ENCODE data around the gene ST3GAL3.

The ST3GAL3 gene

DNA sequence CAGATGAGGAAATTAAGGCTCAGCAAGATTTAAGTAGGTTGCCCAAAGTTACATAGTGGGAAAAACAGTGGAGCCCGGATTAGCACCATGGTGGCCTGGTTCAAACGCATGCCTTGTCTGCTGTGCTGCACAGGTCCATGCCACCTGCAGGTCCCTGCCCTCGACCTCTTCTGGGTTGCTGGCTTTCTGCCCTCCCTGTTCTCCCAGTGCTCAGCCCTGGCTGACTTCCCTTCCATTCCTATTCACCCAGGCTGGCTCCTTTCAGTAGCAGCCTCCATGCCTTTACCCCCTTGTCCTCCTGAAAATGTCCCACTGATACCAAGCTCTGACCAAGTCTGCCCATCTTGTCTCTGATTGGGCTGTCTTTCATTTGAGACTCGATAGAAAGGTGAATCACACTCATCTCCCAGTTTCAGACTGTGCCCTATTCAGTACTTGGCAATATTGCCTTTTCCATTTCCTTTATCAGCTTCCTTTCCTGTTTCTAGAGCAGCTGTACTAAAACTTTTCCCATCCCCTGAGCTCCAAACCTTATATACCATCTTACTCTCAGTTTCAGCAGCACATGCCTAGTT is 75.8 kb downstream of the ST3GAL3 start:
- TF ChIP-seq, protein P1, sequence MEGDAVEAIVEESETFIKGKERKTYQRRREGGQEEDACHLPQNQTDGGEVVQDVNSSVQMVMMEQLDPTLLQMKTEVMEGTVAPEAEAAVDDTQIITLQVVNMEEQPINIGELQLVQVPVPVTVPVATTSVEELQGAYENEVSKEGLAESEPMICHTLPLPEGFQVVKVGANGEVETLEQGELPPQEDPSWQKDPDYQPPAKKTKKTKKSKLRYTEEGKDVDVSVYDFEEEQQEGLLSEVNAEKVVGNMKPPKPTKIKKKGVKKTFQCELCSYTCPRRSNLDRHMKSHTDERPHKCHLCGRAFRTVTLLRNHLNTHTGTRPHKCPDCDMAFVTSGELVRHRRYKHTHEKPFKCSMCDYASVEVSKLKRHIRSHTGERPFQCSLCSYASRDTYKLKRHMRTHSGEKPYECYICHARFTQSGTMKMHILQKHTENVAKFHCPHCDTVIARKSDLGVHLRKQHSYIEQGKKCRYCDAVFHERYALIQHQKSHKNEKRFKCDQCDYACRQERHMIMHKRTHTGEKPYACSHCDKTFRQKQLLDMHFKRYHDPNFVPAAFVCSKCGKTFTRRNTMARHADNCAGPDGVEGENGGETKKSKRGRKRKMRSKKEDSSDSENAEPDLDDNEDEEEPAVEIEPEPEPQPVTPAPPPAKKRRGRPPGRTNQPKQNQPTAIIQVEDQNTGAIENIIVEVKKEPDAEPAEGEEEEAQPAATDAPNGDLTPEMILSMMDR (IDR thresholded peaks at IDR 0.05), result no peak

DNA sequence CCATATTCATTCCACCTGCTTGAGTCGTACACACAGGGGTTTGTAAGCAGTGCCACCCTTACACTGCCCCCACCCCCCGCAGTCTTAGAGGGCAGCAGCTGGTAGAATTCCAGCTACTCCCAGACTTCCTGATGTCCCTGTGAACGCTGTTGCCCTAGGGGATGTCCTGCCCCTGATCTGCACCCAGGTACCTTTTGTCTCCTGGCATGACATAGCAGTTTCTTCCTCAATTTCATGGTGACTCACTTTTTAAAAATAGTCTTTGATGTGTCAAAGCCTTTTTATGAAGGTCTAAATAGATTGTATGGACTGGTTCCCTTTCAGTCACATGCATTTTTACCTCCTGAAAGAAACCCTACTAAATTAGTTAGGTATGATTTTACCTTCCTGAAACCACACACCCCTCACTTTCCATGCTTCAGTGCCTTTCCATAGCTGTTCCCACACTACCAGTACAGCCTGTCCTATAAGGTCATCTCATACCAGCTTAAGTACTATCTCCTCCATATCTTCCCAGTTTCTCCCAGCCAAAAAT is 76.4 kb downstream of the ST3GAL3 start:
- TF ChIP-seq, protein P1 (IDR thresholded peaks at IDR 0.05), result no peak

DNA sequence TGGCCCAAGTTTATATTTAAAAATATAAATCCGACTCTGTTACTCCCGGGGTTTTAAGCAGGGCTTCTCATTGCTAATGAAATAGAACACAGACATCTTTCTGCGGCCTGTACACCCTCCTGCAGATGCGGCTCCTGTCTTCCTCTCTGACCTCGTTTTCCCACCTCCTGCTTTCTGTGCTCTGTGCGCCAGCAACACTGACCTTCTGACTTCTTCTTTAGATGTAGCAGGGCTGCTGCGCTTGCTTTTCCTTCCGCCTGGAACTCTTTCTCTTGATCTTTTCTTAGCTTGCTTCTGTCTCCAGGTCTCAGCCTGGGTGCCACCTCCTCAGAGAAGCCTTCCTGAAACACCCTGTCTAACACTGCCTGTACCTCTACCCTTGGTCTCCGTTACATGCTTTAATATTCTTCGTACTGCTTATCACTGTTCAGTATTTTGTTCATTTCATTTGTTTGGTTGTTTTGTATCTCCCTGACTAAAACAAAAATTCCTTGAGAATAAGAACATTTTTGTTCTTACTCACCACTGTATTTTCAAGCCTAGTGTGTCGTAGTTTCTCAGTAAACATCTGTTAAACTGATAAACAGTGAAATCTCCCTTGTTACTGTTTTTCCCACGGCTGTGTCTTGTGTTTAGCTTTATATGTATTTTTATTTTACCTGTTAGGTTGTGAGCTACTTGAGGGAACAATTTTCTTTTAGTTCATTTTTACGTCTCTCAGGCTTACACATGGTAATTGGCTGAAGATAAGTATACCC is 79.0 kb downstream of the ST3GAL3 start:
- TF ChIP-seq, protein P1 (IDR thresholded peaks at IDR 0.05), result no peak

DNA sequence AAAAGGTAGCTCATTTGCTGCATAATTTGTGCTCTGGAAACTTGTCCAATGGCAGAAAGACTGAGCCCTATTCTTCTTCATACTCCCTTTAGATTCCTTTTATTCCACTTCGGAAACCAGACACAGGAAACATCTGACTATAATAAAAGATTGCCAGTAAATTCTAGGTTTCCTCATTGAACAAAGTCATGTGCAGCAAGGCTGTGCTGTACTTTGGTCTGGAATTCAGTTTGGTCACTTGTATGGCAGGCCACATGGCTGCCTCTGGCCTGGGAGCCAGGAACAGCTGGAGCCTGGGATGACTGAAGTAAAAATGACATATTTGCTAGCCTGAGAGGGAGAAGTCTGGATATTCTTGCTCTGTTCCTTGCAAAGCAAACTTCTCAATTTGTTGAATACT is 79.6 kb downstream of the ST3GAL3 start:
- TF ChIP-seq, protein P1 (IDR thresholded peaks at IDR 0.05), result no peak

DNA sequence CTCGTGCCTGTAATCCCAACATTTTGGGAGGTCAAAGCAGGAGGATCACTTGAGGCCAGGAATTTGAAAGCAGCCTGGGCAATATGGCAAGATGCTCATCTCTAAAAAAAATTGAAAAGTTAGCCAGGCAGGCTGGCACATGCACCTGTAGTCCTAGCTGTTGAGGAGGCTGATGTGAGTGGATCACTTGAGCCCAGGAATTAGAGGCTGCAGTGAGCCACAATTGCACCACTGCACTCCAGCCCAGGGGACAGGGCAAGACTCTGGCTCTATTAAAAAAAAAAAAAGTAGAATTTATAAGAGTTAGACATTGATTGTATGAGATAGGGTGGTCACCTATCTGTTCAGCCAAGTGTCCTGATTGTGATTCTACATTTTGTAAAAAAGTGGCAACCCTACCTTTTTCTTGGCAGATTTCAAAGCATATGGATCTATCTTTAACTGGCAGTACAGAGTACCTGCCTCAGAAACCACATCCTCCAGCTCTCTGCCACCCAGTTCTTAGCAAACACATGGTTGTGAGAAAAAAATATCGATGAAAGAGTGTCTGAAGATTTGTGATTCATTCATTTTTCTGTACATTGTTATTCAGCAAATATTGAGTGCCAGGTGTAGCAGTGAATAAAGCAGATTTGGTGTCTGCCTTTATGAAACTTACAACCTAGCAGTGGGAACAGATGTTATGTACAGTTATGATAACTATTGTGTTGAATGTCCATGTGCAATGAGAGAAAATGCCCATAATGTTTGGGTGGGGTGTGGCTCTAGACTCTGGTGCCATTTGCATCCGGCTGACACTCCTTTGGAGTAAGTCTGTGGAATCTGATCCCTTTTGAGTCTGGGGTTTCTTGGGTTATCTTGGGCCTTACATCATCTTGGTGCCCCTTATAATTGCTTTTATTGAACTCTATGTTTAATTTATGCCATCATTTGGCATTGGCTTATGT is 82.5 kb downstream of the ST3GAL3 start:
- TF ChIP-seq, protein P1 (IDR thresholded peaks at IDR 0.05), result no peak

DNA sequence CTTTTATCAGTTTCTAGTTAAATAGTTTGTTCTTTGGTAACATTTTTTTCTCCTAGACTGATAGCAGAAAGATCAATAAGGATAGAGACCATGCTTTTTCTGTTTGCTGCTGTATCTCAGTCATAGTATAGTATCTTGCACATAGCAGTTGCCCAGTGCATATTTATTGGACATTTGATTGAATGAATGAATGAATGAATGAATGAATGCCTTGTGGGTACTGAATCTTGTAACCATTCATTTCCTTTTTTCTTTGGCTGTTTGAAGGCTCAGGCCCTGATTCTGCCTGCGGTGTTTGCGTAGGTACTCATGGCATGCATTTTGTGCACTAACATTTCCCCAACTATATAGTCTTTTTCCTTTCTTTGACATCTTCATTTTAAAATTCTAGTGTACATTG is 83.9 kb downstream of the ST3GAL3 start:
- TF ChIP-seq, protein P1 (IDR thresholded peaks at IDR 0.05), result no peak

DNA sequence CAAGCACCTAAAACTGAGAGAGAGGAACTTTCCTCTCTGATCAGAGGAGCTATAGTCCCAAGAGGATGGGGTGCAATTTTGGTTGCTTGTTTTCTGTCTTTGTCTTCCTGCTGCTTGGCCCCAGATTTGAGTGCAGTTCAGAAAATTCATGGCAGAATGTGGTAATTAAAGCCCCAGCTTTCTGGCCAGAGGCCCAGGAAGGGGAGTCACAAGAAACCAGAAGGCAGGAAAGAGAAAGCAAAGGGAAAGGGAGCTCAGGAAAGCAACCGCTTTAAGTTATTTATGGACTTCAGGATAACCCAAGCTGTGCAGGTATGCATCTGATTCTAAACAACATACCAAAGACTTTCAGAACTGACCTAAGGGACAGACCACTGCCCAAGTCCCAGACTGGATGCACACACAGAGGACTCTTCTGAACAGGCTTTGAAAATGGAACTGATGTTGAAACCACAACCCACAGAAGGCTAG is 88.8 kb downstream of the ST3GAL3 start:
- TF ChIP-seq, protein P1 (IDR thresholded peaks at IDR 0.05), result no peak

All from LNCAP (cell line).